ENCODE results near the gene SMIM31. TPM values are rescaled to one million over a fixed set of nuclear protein-coding genes. Genes with fewer than 3 reads are reported as not detected.

The SMIM31 gene
- total RNA-seq, 2 experiments from 2014 or later: not detected

GRCh38 chr4:164761746-164762275, 7.9 kb downstream of the SMIM31 start:
- H3K9me3 Mint-ChIP-seq: no peaks in the 10 kb centered on the region
- intact Hi-C loops (cut with micrococcal nuclease): no loop called here

GRCh38 chr4:164765096-164765495, 11.2 kb downstream of the SMIM31 start:
- no peaks in the 10 kb centered on the region for H3K9me3 Mint-ChIP-seq
- H3K4me3 Mint-ChIP-seq: no peak overlapping the region
- H3K4me1 Mint-ChIP-seq (ENCODE audit: low read depth): no peaks in the 10 kb centered on the region
- H3K36me3 Mint-ChIP-seq (ENCODE audit: low read depth): no peaks in the 10 kb centered on the region
- H3K27ac Mint-ChIP-seq: no peak overlapping the region
- CTCF ChIA-PET: no interaction called here
- DNase-seq: no peak
- H3K27me3 Mint-ChIP-seq (ENCODE audit: low read depth): peaks cover 31% of the 10 kb centered on the region
- intact Hi-C loops (cut with micrococcal nuclease): no loop called here

More at GRCh38 chr4:164761746-164762275, 7.9 kb downstream of the SMIM31 start:
- no peaks in the 10 kb centered on the region for H3K36me3 Mint-ChIP-seq (ENCODE audit: low read depth)
- H3K4me1 Mint-ChIP-seq (ENCODE audit: low read depth): no peaks in the 10 kb centered on the region
- CTCF ChIA-PET: no interaction called here
- no peak overlapping the region for H3K4me3 Mint-ChIP-seq
- no peak overlapping the region for H3K27ac Mint-ChIP-seq
- peaks cover 23% of the 10 kb centered on the region for H3K27me3 Mint-ChIP-seq (ENCODE audit: low read depth)
- DNase-seq: no peak

GRCh38 chr4:164765833-164766232, 11.9 kb downstream of the SMIM31 start:
- Mint-ChIP-seq H3K27ac (no peak overlapping the region), H3K4me1 (ENCODE audit: low read depth) (no peaks in the 10 kb centered on the region), H3K9me3 (no peaks in the 10 kb centered on the region), H3K27me3 (ENCODE audit: low read depth) (peaks cover 29% of the 10 kb centered on the region), H3K4me3 (no peak overlapping the region), H3K36me3 (ENCODE audit: low read depth) (no peaks in the 10 kb centered on the region)
- CTCF ChIA-PET: interaction anchor here (0.6 to 1.3 kb wide), 2 partner anchors 253 to 331 kb away, joined by 3 to 4 read pairs; no protein-coding TSS in a partner anchor
- no peak for DNase-seq
- intact Hi-C loops (cut with micrococcal nuclease): no loop called here

GRCh38 chr4:164768516-164768915, 14.6 kb downstream of the SMIM31 start:
- no peaks in the 10 kb centered on the region for H3K4me1 Mint-ChIP-seq (ENCODE audit: low read depth)
- no peak overlapping the region for H3K4me3 Mint-ChIP-seq
- intact Hi-C loops (cut with micrococcal nuclease): no loop called here
- peaks cover 26% of the 10 kb centered on the region for H3K27me3 Mint-ChIP-seq (ENCODE audit: low read depth)
- no peaks in the 10 kb centered on the region for H3K9me3 Mint-ChIP-seq
- CTCF ChIA-PET: interaction anchor here (0.7 to 1.4 kb wide), 5 partner anchors 12 to 867 kb away, joined by 3 to 7 read pairs (median 5); no protein-coding TSS in a partner anchor
- H3K36me3 Mint-ChIP-seq (ENCODE audit: low read depth): no peaks in the 10 kb centered on the region
- no peak overlapping the region for H3K27ac Mint-ChIP-seq
- DNase-seq: no peak

- DNase-seq: no peak
- CTCF ChIA-PET: interaction anchor here (0.7 to 1.2 kb wide), 2 partner anchors 10 to 788 kb away, joined by 3 to 5 read pairs; no protein-coding TSS in a partner anchor
- H3K27me3 Mint-ChIP-seq (ENCODE audit: low read depth): peaks cover 19% of the 10 kb centered on the region
Observed at GRCh38 chr4:164770010-164770724, 16.2 kb downstream of the SMIM31 start.

GRCh38 chr4:164771088-164771487, 17.2 kb downstream of the SMIM31 start:
- Mint-ChIP-seq H3K4me1 (ENCODE audit: low read depth) (no peaks in the 10 kb centered on the region), H3K9me3 (no peaks in the 10 kb centered on the region), H3K27me3 (ENCODE audit: low read depth) (peaks cover 15% of the 10 kb centered on the region), H3K27ac (no peak overlapping the region), H3K36me3 (ENCODE audit: low read depth) (no peaks in the 10 kb centered on the region), H3K4me3 (no peak overlapping the region)
- CTCF ChIA-PET: no interaction called here
- intact Hi-C loops (cut with micrococcal nuclease): loop anchor here (10.0 kb wide), 1 partner anchor 224 kb away; no protein-coding TSS in a partner anchor
- DNase-seq: no peak

More at GRCh38 chr4:164770010-164770724, 16.2 kb downstream of the SMIM31 start:
- H3K4me1 Mint-ChIP-seq (ENCODE audit: low read depth): no peaks in the 10 kb centered on the region
- H3K4me3 Mint-ChIP-seq: no peak overlapping the region
- intact Hi-C loops (cut with micrococcal nuclease): loop anchor here (10.0 kb wide), 1 partner anchor 225 kb away; no protein-coding TSS in a partner anchor
- H3K27ac Mint-ChIP-seq: no peak overlapping the region
- H3K9me3 Mint-ChIP-seq: no peaks in the 10 kb centered on the region
- no peaks in the 10 kb centered on the region for H3K36me3 Mint-ChIP-seq (ENCODE audit: low read depth)

GRCh38 chr4:164772076-164772475, 18.1 kb downstream of the SMIM31 start:
- no peaks in the 10 kb centered on the region for H3K4me1 Mint-ChIP-seq (ENCODE audit: low read depth)
- no peaks in the 10 kb centered on the region for H3K9me3 Mint-ChIP-seq
- CTCF ChIA-PET: no interaction called here
- intact Hi-C loops (cut with micrococcal nuclease): loop anchor here (10.0 kb wide), 1 partner anchor 223 kb away; no protein-coding TSS in a partner anchor
- DNase-seq: no peak
- no peaks in the 10 kb centered on the region for H3K36me3 Mint-ChIP-seq (ENCODE audit: low read depth)
- no peak overlapping the region for H3K27ac Mint-ChIP-seq
- H3K27me3 Mint-ChIP-seq (ENCODE audit: low read depth): peaks cover 9% of the 10 kb centered on the region
- no peak overlapping the region for H3K4me3 Mint-ChIP-seq

GRCh38 chr4:164779080-164779479, 25.1 kb downstream of the SMIM31 start:
- intact Hi-C loops (cut with micrococcal nuclease): loop anchor here (1.0 to 10.0 kb wide), 3 partner anchors 216 to 686 kb away; no protein-coding TSS in a partner anchor
- DNase-seq: no peak
- CTCF ChIA-PET: interaction anchor here (0.6 to 1.3 kb wide), 3 partner anchors 177 to 311 kb away, joined by 3 read pairs; no protein-coding TSS in a partner anchor
- no peaks in the 10 kb centered on the region for H3K36me3 Mint-ChIP-seq (ENCODE audit: low read depth)
- no peak overlapping the region for H3K4me3 Mint-ChIP-seq
- H3K27me3 Mint-ChIP-seq (ENCODE audit: low read depth): no peaks in the 10 kb centered on the region
- H3K27ac Mint-ChIP-seq: no peak overlapping the region
- H3K9me3 Mint-ChIP-seq: no peaks in the 10 kb centered on the region
- H3K4me1 Mint-ChIP-seq (ENCODE audit: low read depth): no peaks in the 10 kb centered on the region

- Mint-ChIP-seq H3K4me1 (ENCODE audit: low read depth) (no peaks in the 10 kb centered on the region), H3K27me3 (ENCODE audit: low read depth) (no peaks in the 10 kb centered on the region), H3K27ac (no peak overlapping the region), H3K9me3 (no peaks in the 10 kb centered on the region), H3K4me3 (no peak overlapping the region), H3K36me3 (ENCODE audit: low read depth) (no peaks in the 10 kb centered on the region)
- intact Hi-C loops (cut with micrococcal nuclease): loop anchor here (1.0 to 10.0 kb wide), 3 partner anchors 215 to 685 kb away; no protein-coding TSS in a partner anchor
- peak; percentile 51 for DNase-seq
- CTCF ChIA-PET: interaction anchor here (0.6 to 1.5 kb wide), 6 partner anchors 10 to 310 kb away, joined by 3 to 6 read pairs (median 3); no protein-coding TSS in a partner anchor
Observed at GRCh38 chr4:164779811-164780216, 25.9 kb downstream of the SMIM31 start.

GRCh38 chr4:164780839-164781238, 26.9 kb downstream of the SMIM31 start:
- H3K4me3 Mint-ChIP-seq: no peak overlapping the region
- H3K27me3 Mint-ChIP-seq (ENCODE audit: low read depth): no peaks in the 10 kb centered on the region
- H3K4me1 Mint-ChIP-seq (ENCODE audit: low read depth): no peaks in the 10 kb centered on the region
- no peak for DNase-seq
- H3K36me3 Mint-ChIP-seq (ENCODE audit: low read depth): no peaks in the 10 kb centered on the region
- intact Hi-C loops (cut with micrococcal nuclease): no loop called here
- CTCF ChIA-PET: interaction anchor here (1.0 to 1.5 kb wide), 3 partner anchors 11 to 153 kb away, joined by 3 to 6 read pairs (median 5); no protein-coding TSS in a partner anchor
- no peak overlapping the region for H3K27ac Mint-ChIP-seq
- no peaks in the 10 kb centered on the region for H3K9me3 Mint-ChIP-seq

GRCh38 chr4:164783976-164784375, 30.0 kb downstream of the SMIM31 start:
- DNase-seq: no peak
- H3K36me3 Mint-ChIP-seq (ENCODE audit: low read depth): no peaks in the 10 kb centered on the region
- no peaks in the 10 kb centered on the region for H3K4me1 Mint-ChIP-seq (ENCODE audit: low read depth)
- H3K9me3 Mint-ChIP-seq: no peaks in the 10 kb centered on the region
- no peak overlapping the region for H3K4me3 Mint-ChIP-seq
- no peaks in the 10 kb centered on the region for H3K27me3 Mint-ChIP-seq (ENCODE audit: low read depth)
- H3K27ac Mint-ChIP-seq: no peak overlapping the region
- CTCF ChIA-PET: no interaction called here
- intact Hi-C loops (cut with micrococcal nuclease): no loop called here

GRCh38 chr4:164789047-164789446, 35.1 kb downstream of the SMIM31 start:
- DNase-seq: no peak
- Mint-ChIP-seq H3K4me1 (ENCODE audit: low read depth) (no peaks in the 10 kb centered on the region), H3K27ac (no peak overlapping the region), H3K4me3 (no peak overlapping the region), H3K9me3 (no peaks in the 10 kb centered on the region), H3K27me3 (ENCODE audit: low read depth) (peaks cover 7% of the 10 kb centered on the region), H3K36me3 (ENCODE audit: low read depth) (no peaks in the 10 kb centered on the region)
- CTCF ChIA-PET: no interaction called here
- intact Hi-C loops (cut with micrococcal nuclease): no loop called here

Measured in activated naive CD4-positive, alpha-beta T cell treated with anti-CD3 and anti-CD28 coated beads for 36 hours (primary cell).